ENCODE measurements around the gene BNIP1.

DNA sequence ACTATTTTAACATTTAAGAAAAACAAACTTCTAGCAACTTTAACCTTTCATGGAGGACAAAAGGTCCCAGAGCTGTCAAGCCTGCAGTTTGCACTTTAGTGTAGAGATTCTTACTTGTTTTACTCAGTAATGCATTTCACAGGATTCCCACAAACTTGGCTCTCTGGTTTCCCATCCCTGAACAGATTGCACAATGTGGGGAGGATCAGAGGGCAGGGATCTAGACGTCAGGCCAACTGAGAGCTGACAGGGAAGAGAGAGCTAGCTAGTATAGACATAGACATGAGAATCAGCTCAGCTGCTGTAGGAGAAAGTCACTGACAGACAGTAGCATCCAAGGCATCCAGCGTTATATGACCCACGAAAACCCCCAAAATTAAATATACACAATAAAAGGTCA lies 20.9 kb upstream of the BNIP1 start:
- TF ChIP-seq POLR2A (IDR thresholded peaks at IDR 0.05), result no peak
- TF ChIP-seq, protein P1, sequence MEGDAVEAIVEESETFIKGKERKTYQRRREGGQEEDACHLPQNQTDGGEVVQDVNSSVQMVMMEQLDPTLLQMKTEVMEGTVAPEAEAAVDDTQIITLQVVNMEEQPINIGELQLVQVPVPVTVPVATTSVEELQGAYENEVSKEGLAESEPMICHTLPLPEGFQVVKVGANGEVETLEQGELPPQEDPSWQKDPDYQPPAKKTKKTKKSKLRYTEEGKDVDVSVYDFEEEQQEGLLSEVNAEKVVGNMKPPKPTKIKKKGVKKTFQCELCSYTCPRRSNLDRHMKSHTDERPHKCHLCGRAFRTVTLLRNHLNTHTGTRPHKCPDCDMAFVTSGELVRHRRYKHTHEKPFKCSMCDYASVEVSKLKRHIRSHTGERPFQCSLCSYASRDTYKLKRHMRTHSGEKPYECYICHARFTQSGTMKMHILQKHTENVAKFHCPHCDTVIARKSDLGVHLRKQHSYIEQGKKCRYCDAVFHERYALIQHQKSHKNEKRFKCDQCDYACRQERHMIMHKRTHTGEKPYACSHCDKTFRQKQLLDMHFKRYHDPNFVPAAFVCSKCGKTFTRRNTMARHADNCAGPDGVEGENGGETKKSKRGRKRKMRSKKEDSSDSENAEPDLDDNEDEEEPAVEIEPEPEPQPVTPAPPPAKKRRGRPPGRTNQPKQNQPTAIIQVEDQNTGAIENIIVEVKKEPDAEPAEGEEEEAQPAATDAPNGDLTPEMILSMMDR (IDR thresholded peaks at IDR 0.05), result no peak
